ENCODE data around the gene CDC42BPB.
"Not testable (repeated sequence)": the region's sequence is repeated elsewhere in the genome, so short reads cannot be mapped to it uniquely, and the experiment has no call there.

Gene CDC42BPB

GRCh38 chr14:102927878-102928411 is 129.4 kb downstream of the CDC42BPB start:
- no peaks in the 10 kb centered on the region for H3K79me2 ChIP-seq (ENCODE audit: insufficient read depth, low read length)
- H3K4me3 ChIP-seq (ENCODE audit: low read depth in 1 of 2, low read length in 2 of 2), result peak overlapping the region in 1 of 2 experiments; percentile 56; a peak in 2 of 4 replicates
- H3K4me1 ChIP-seq (ENCODE audit: insufficient read depth, low read length), result peaks cover 16% of the 10 kb centered on the region
- no peak overlapping the region for H3K27ac ChIP-seq (ENCODE audit: low read length)
- DNase-seq (no peak), ATAC-seq (ENCODE audit: insufficient read depth, low read depth) (peak; percentile 22; the same call in 2 of the 3 replicates)
- no peaks in the 10 kb centered on the region for H3K36me3 ChIP-seq (ENCODE audit: insufficient read depth, low read length)
- H3K9ac ChIP-seq (ENCODE audit: low read depth, low read length), result no peak overlapping the region
- TF ChIP-seq EZH2 (IDR thresholded peaks at IDR 0.05; ENCODE audit: borderline replicate concordance, low read depth, low read length, severe bottlenecking) (no peak), CTCF (IDR thresholded peaks at IDR 0.05; ENCODE audit: borderline replicate concordance, extremely low read depth, low read length, poor library complexity, severe bottlenecking) (no peak)
- H4K20me1 ChIP-seq (ENCODE audit: insufficient read depth, low read length), result no peaks in the 10 kb centered on the region
- peak overlapping the region; percentile 82 for H2AFZ ChIP-seq (ENCODE audit: low read depth, low read length)
- no peaks in the 10 kb centered on the region for H3K9me3 ChIP-seq (ENCODE audit: insufficient read depth, low read length, severe bottlenecking)
- peak overlapping the region; percentile 79 for H3K4me2 ChIP-seq (ENCODE audit: insufficient read depth, low read length)
- no peaks in the 10 kb centered on the region for H3K27me3 ChIP-seq (ENCODE audit: insufficient read depth, low read length, poor library complexity)

- H3K9me3 ChIP-seq (ENCODE audit: insufficient read depth, low read length, severe bottlenecking), result no peaks in the 10 kb centered on the region
- no peaks in the 10 kb centered on the region for H3K79me2 ChIP-seq (ENCODE audit: insufficient read depth, low read length)
- no peak overlapping the region for H3K9ac ChIP-seq (ENCODE audit: low read depth, low read length)
- ATAC-seq (ENCODE audit: insufficient read depth, low read depth), result no peak
- H3K4me3 ChIP-seq (ENCODE audit: low read depth in 1 of 2, low read length in 2 of 2), result no peak overlapping the region
- no peak overlapping the region for H2AFZ ChIP-seq (ENCODE audit: low read depth, low read length)
- H4K20me1 ChIP-seq (ENCODE audit: insufficient read depth, low read length), result no peaks in the 10 kb centered on the region
- DNase-seq, result no peak
- H3K27ac ChIP-seq (ENCODE audit: low read length), result no peak overlapping the region
- H3K4me1 ChIP-seq (ENCODE audit: insufficient read depth, low read length), result peaks cover 16% of the 10 kb centered on the region
- H3K27me3 ChIP-seq (ENCODE audit: insufficient read depth, low read length, poor library complexity), result no peaks in the 10 kb centered on the region
- H3K4me2 ChIP-seq (ENCODE audit: insufficient read depth, low read length), result no peak overlapping the region
- H3K36me3 ChIP-seq (ENCODE audit: insufficient read depth, low read length), result no peaks in the 10 kb centered on the region
- TF ChIP-seq CTCF (IDR thresholded peaks at IDR 0.05; ENCODE audit: borderline replicate concordance, extremely low read depth, low read length, poor library complexity, severe bottlenecking), result no peak
- TF ChIP-seq EZH2 (IDR thresholded peaks at IDR 0.05; ENCODE audit: borderline replicate concordance, low read depth, low read length, severe bottlenecking), result no peak
These were observed 129.9 kb downstream of the CDC42BPB start for GRCh38 chr14:102927346-102927877.

DNA sequence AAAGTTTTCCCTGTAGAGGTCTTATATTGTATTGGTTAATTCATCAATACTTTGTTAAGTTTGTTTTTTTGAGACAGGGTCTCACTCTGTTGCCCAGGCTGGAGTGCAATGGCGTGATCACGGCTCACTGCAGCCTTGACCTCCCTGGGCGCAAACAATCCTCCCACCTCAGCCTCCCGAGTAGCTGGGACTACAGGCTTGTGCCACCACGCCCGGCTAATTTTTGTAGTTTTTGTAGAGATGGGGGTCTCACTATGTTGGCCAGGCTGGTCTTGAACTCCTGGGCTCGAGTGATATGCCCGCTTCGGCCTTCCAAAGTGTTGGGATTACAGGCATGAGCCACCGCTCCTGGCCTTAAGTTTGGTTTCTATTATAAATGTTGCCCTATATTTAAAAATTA is 130.5 kb downstream of the CDC42BPB start:
- DNase-seq; H2AFZ ChIP-seq (ENCODE audit: low read depth, low read length): not testable (repeated sequence)

DNA sequence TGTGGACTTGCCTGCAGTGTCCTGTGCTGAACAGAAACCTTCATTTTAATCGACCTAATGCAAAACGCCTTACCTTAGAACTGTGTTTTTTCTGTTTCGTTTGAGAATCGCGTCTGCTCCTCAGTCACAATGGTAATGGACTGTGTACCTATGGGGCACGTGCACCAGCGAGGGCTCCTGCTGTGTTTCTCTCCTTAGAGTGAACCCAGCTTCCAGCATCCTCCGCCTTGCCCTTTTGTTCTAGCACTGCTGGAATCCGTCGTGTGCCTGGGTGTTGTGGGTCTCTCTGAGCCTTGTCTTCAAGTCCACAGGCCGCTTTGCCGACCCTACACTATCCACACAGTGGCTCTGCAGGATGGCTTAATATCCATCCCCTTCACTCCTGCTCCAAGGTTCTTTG is 131.2 kb downstream of the CDC42BPB start:
- no peaks in the 10 kb centered on the region for H4K20me1 ChIP-seq (ENCODE audit: insufficient read depth, low read length)
- H3K4me1 ChIP-seq (ENCODE audit: insufficient read depth, low read length), result peaks cover 16% of the 10 kb centered on the region
- no peak overlapping the region for H2AFZ ChIP-seq (ENCODE audit: low read depth, low read length)
- no peak overlapping the region for H3K4me3 ChIP-seq (ENCODE audit: low read depth in 1 of 2, low read length in 2 of 2)
- TF ChIP-seq EZH2 (IDR thresholded peaks at IDR 0.05; ENCODE audit: borderline replicate concordance, low read depth, low read length, severe bottlenecking) (no peak), CTCF (IDR thresholded peaks at IDR 0.05; ENCODE audit: borderline replicate concordance, extremely low read depth, low read length, poor library complexity, severe bottlenecking) (no peak)
- H3K79me2 ChIP-seq (ENCODE audit: insufficient read depth, low read length), result no peaks in the 10 kb centered on the region
- no peak overlapping the region for H3K4me2 ChIP-seq (ENCODE audit: insufficient read depth, low read length)
- H3K36me3 ChIP-seq (ENCODE audit: insufficient read depth, low read length), result no peaks in the 10 kb centered on the region
- H3K27ac ChIP-seq (ENCODE audit: low read length), result no peak overlapping the region
- no peak overlapping the region for H3K9ac ChIP-seq (ENCODE audit: low read depth, low read length)
- no peak for ATAC-seq (ENCODE audit: insufficient read depth, low read depth)
- no peaks in the 10 kb centered on the region for H3K27me3 ChIP-seq (ENCODE audit: insufficient read depth, low read length, poor library complexity)
- no peaks in the 10 kb centered on the region for H3K9me3 ChIP-seq (ENCODE audit: insufficient read depth, low read length, severe bottlenecking)
- no peak for DNase-seq

More for the DNA sequence above, 130.5 kb downstream of the CDC42BPB start:
- H3K9me3 ChIP-seq (ENCODE audit: insufficient read depth, low read length, severe bottlenecking); H3K36me3 ChIP-seq (ENCODE audit: insufficient read depth, low read length); H3K4me3 ChIP-seq (ENCODE audit: low read depth in 1 of 2, low read length in 2 of 2); H3K9ac ChIP-seq (ENCODE audit: low read depth, low read length); H3K79me2 ChIP-seq (ENCODE audit: insufficient read depth, low read length); ATAC-seq (ENCODE audit: insufficient read depth, low read depth); H3K4me2 ChIP-seq (ENCODE audit: insufficient read depth, low read length); H3K27ac ChIP-seq (ENCODE audit: low read length); H4K20me1 ChIP-seq (ENCODE audit: insufficient read depth, low read length); H3K27me3 ChIP-seq (ENCODE audit: insufficient read depth, low read length, poor library complexity): not testable (repeated sequence)
- peaks cover 16% of the 10 kb centered on the region for H3K4me1 ChIP-seq (ENCODE audit: insufficient read depth, low read length)

Data from DND-41 (cell line).